ENCODE measurements around the gene SAMD5.
"Not testable (repeated sequence)": the region's sequence is repeated elsewhere in the genome, so short reads cannot be mapped to it uniquely, and the experiment has no call there.

Gene SAMD5

GRCh38 chr6:147534116-147534860 is 25.8 kb downstream of the SAMD5 start:
- TF ChIP-seq CTCF (IDR thresholded peaks at IDR 0.05; ENCODE audit: control insufficient read depth, insufficient read depth, low read depth, low read length, missing control alignments), result no peak
- DNase-seq (ENCODE audit: low read depth), result no peak
- no peak overlapping the region for H3K4me3 ChIP-seq (ENCODE audit: control insufficient read depth, low read depth, low read length)

DNA sequence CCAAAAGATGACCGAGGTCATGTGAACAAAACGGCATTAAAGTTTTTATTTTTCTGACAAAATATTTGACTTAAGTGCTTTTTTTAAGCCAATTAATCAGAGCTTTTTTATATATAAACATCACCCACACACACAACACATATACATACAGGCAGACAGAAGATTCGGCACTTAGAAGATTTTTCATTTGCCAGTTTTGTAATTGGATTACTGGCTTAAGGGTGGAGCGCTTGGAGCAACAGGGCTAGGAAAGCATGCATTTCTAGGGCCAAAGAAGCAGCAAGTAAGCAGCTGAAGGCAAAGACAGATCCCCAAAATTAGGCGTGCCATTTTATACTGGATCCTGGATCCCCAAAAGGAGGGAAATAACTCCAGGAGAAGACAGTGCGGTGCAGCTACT is 30.3 kb downstream of the SAMD5 start:
- DNase-seq (ENCODE audit: low read depth), result no peak
- no peak for TF ChIP-seq CTCF (IDR thresholded peaks at IDR 0.05; ENCODE audit: control insufficient read depth, insufficient read depth, low read depth, low read length, missing control alignments)
- H3K4me3 ChIP-seq (ENCODE audit: control insufficient read depth, low read depth, low read length), result no peak overlapping the region

- no peak for TF ChIP-seq CTCF (IDR thresholded peaks at IDR 0.05; ENCODE audit: control insufficient read depth, insufficient read depth, low read depth, low read length, missing control alignments)
These were observed 31.6 kb downstream of the SAMD5 start for GRCh38 chr6:147540075-147540474.

GRCh38 chr6:147542436-147542835 is 33.9 kb downstream of the SAMD5 start:
- H3K4me3 ChIP-seq (ENCODE audit: control insufficient read depth, low read depth, low read length); DNase-seq (ENCODE audit: low read depth): not testable (repeated sequence)

More at GRCh38 chr6:147540075-147540474, 31.6 kb downstream of the SAMD5 start:
- H3K4me3 ChIP-seq (ENCODE audit: control insufficient read depth, low read depth, low read length), result no peak overlapping the region
- DNase-seq (ENCODE audit: low read depth), result no peak

GRCh38 chr6:147544420-147544819 is 35.9 kb downstream of the SAMD5 start:
- no peak overlapping the region for H3K4me3 ChIP-seq (ENCODE audit: control insufficient read depth, low read depth, low read length)
- no peak for DNase-seq (ENCODE audit: low read depth)
- TF ChIP-seq CTCF (IDR thresholded peaks at IDR 0.05; ENCODE audit: control insufficient read depth, insufficient read depth, low read depth, low read length, missing control alignments), result no peak

DNA sequence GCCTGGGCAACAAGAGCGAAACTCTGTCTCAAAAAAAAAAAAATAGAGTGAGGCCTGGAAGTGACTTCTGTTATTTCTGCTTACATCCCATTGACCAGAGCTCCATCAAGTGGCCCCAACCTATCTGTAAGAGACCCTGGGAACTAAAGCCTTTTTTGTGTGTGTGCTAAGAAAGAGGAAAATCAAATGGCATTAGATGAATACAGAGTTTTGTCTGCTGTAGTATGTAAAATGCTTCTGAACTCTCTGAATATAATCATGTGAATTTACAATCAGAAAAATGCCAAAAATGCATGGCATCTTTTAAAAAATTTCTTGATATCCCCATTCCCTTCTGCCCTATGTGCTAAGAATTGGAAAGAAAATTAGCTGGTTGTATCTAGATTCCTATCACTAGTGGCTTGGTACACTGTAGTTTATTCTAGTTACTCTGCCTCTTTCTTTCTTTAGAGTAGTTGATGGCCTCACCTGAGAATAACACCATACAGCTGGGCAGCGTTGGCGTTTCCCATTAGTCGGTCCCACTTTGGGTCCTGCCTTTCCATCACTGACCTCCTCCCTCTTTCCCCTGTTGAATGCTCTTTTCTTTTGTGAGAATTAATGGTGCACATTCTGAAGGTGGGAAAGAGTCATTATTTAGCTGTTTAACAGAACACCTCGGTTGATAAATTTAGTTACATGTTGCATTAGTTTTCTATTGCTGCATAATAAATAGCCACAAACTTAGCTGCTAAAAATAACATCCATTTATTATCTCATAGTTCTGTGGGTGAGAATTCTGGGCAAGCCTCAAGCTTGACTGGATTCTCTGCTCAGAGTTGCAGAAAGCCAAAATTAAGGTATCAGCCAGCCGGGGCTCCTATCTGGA is 38.2 kb downstream of the SAMD5 start:
- no peak for DNase-seq (ENCODE audit: low read depth)
- TF ChIP-seq CTCF (IDR thresholded peaks at IDR 0.05; ENCODE audit: control insufficient read depth, insufficient read depth, low read depth, low read length, missing control alignments), result no peak
- no peak overlapping the region for H3K4me3 ChIP-seq (ENCODE audit: control insufficient read depth, low read depth, low read length)

GRCh38 chr6:147547369-147547902 is 38.9 kb downstream of the SAMD5 start:
- no peak for DNase-seq (ENCODE audit: low read depth)
- H3K4me3 ChIP-seq (ENCODE audit: control insufficient read depth, low read depth, low read length), result no peak overlapping the region
- TF ChIP-seq CTCF (IDR thresholded peaks at IDR 0.05; ENCODE audit: control insufficient read depth, insufficient read depth, low read depth, low read length, missing control alignments), result no peak
